Activated CD8-positive, alpha-beta memory T cell treated with anti-CD3 and anti-CD28 coated beads for 36 hours (primary cell): ENCODE measurements around the gene SLC17A2. TPM values are rescaled to one million over a fixed set of nuclear protein-coding genes. Genes with fewer than 3 reads are reported as not detected.
"Not testable (repeated sequence)": the region's sequence is repeated elsewhere in the genome, so short reads cannot be mapped to it uniquely, and the experiment has no call there.

Experiments
- CTCF ChIA-PET: fragments of 350-600 bp; sonication (Branson Sonifier 250); formaldehyde crosslinking; loops from one replicate; lab custom pipeline; 2021; ENCODE audit warnings: antibody characterized with exemption; lab: Charles Lee
- POLR2A ChIA-PET: fragments of 350-600 bp; sonication (Branson Sonifier 250); formaldehyde crosslinking; loops from one replicate; lab custom pipeline; 2021; ENCODE audit warnings: antibody characterized with exemption; lab: Charles Lee
- total RNA-seq, 2 experiments: library from RNA; stranded (reverse); gene quantifications; one replicate each; pipeline ENCODE4 v1.2.3, GENCODE V29; 2021

Gene SLC17A2
- total RNA-seq, 2 experiments from 2014 or later, result not detected

GRCh38 chr6:25929785-25930184 lies 706 bp downstream of the SLC17A2 start:
- POLR2A ChIA-PET, CTCF ChIA-PET: not testable (repeated sequence)

- CTCF ChIA-PET, result no interaction called here
- POLR2A ChIA-PET, result no interaction called here
Measured at GRCh38 chr6:25928562-25929324, 1.7 kb downstream of the SLC17A2 start.

- CTCF ChIA-PET, result no interaction called here
- POLR2A ChIA-PET, result no interaction called here
Measured at GRCh38 chr6:25927756-25928216, 2.7 kb downstream of the SLC17A2 start.

GRCh38 chr6:25927178-25927577 lies 3.3 kb downstream of the SLC17A2 start:
- CTCF ChIA-PET, result no interaction called here
- POLR2A ChIA-PET, result no interaction called here

GRCh38 chr6:25925876-25926275 lies 4.6 kb downstream of the SLC17A2 start:
- ChIA-PET CTCF (no interaction called here), POLR2A (no interaction called here)

- POLR2A ChIA-PET, result no interaction called here
Measured at GRCh38 chr6:25922301-25922700, 8.2 kb downstream of the SLC17A2 start.

GRCh38 chr6:25921525-25922203 lies 8.8 kb downstream of the SLC17A2 start:
- ChIA-PET CTCF (no interaction called here), POLR2A (no interaction called here)

More at GRCh38 chr6:25922301-25922700, 8.2 kb downstream of the SLC17A2 start:
- CTCF ChIA-PET, result no interaction called here

- POLR2A ChIA-PET, result interaction anchor here (0.6 kb wide), 1 partner anchor 768 kb away, joined by 7 read pairs; no protein-coding TSS in a partner anchor
- CTCF ChIA-PET, result no interaction called here
Measured at GRCh38 chr6:25919657-25920056, 10.8 kb downstream of the SLC17A2 start.

- POLR2A ChIA-PET, result interaction anchor here (0.6 kb wide), 1 partner anchor 44 kb away, joined by 3 read pairs; the partner anchor contains the start of gene TRIM38
- CTCF ChIA-PET, result no interaction called here
Measured at GRCh38 chr6:25918083-25918683, 12.3 kb downstream of the SLC17A2 start.

GRCh38 chr6:25916789-25917490 lies 13.6 kb downstream of the SLC17A2 start:
- ChIA-PET CTCF (interaction anchor here (0.6 kb wide), 1 partner anchor 360 kb away, joined by 3 read pairs; no protein-coding TSS in a partner anchor), POLR2A (no interaction called here)

GRCh38 chr6:25916330-25916729 lies 14.2 kb downstream of the SLC17A2 start:
- CTCF ChIA-PET, result no interaction called here
- POLR2A ChIA-PET, result no interaction called here

- ChIA-PET CTCF (no interaction called here), POLR2A (no interaction called here)
Measured at GRCh38 chr6:25913741-25914140, 16.8 kb downstream of the SLC17A2 start.

GRCh38 chr6:25911351-25911750 lies 19.1 kb downstream of the SLC17A2 start:
- POLR2A ChIA-PET, result no interaction called here
- CTCF ChIA-PET, result no interaction called here

- CTCF ChIA-PET, result no interaction called here
Measured at GRCh38 chr6:25907475-25908014, 22.9 kb downstream of the SLC17A2 start.

GRCh38 chr6:25903467-25904099 lies 26.9 kb downstream of the SLC17A2 start:
- ChIA-PET CTCF (no interaction called here), POLR2A (no interaction called here)

More at GRCh38 chr6:25907475-25908014, 22.9 kb downstream of the SLC17A2 start:
- POLR2A ChIA-PET, result no interaction called here

GRCh38 chr6:25902071-25902470 lies 28.4 kb downstream of the SLC17A2 start:
- CTCF ChIA-PET, result no interaction called here
- POLR2A ChIA-PET, result no interaction called here

- ChIA-PET CTCF (no interaction called here), POLR2A (no interaction called here)
Measured at GRCh38 chr6:25900843-25901242, 29.6 kb downstream of the SLC17A2 start.

- CTCF ChIA-PET, result interaction anchor here (1.3 to 1.8 kb wide), 2 partner anchors 93 to 112 kb away, joined by 5 read pairs; no protein-coding TSS in a partner anchor
- POLR2A ChIA-PET, result no interaction called here
Measured at GRCh38 chr6:25899580-25900408, 30.7 kb downstream of the SLC17A2 start.
